ENCODE measurements around the gene GPD1.
A peak's percentile ranks its signal among the peaks of the same experiment; 100 is the strongest.

The GPD1 gene

DNA sequence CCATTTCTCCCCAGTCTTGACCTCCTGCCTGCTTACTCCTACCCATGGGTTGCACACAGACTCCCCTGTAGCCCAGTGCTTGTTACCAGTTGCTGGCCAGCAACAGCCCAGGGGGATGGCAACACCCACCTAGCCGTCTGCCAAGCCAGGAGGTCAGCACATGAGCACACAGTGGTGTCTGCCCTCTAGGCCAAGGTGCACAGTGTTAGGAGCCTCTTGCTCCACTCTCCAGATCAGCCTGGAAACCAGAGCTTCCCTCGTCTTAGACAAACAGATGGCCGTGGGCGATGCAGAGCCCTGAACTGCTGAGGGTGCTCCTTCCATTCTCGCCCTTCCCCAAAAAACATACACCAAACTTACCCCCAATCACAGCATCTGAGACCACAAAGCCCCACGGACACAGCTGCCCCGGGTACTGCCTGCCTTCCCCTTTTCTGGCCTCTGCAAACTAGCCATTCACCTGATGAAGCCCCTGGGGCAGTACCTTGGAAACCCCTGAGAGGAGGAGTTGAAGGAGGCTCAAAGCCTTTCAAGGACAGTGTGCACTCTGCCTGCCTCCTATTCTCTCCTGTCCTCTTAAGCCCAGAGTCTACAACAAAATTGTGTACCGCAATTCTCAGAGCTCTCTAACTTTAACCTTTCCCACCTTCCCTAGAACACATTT lies 1.0 kb upstream of the GPD1 start:
- DNase-seq, result no peak

DNA sequence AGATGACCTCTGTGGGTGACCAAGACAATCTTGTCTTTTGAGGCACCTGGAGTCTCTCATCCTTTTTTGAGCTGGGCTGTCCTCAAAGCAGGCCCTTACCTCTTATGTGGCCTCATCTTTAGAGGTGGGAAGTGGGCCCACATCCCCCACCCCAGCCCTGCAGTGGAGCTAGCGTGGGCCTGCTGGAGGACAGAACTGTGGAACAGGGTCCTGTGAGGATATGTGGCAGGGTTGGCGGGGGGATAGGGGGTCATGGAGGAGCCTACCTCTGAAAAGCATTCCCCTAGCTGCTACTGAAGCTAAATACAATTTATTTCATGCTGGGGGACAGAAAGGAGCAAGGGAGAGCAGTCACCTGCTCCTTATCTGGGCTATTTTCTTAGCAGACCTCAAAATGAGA lies 457 bp upstream of the GPD1 start:
- no peak for DNase-seq

DNA sequence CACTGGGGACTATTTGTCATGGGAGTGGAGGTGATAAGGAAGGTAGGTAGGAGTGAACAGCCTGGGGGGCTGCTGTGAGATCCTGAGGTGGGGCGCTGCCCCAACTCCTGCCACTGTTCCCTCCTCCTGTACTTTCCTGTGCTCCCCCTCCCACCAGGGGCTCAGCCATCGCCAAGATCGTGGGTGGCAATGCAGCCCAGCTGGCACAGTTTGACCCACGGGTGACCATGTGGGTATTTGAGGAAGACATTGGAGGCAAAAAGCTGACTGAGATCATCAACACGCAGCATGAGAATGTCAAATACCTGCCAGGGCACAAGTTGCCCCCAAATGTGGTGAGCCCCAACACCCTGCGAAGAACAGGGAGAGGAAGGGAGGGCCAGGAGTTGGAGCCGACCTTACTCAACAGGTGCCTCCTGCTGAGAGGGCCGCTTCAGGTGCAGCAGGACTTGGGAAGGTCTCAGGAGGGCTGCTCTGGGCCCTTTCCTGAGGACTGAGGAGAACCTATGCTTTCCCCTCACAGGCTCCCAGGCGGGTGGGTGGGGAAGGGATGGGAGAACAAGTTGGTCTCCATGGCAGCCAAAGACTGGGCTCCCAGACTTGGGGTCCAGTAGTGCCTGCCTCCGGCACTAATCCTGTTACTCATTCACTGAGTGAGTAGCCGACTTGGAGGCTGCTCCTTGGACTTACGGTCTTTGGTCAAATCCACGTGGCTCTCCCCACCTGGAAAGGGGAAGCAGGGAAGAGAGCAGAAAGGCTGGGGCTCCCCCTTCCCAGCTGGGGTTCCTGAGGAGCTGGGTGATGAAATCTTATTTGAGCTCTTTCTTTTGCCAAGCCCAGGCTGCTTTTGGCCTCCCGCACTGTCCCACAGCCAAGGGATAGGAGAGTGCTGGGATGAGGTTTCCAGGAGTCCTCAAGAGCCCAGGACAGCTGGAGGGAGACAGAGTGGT lies 884 bp downstream of the GPD1 start:
- DNase-seq, result no peak

DNA sequence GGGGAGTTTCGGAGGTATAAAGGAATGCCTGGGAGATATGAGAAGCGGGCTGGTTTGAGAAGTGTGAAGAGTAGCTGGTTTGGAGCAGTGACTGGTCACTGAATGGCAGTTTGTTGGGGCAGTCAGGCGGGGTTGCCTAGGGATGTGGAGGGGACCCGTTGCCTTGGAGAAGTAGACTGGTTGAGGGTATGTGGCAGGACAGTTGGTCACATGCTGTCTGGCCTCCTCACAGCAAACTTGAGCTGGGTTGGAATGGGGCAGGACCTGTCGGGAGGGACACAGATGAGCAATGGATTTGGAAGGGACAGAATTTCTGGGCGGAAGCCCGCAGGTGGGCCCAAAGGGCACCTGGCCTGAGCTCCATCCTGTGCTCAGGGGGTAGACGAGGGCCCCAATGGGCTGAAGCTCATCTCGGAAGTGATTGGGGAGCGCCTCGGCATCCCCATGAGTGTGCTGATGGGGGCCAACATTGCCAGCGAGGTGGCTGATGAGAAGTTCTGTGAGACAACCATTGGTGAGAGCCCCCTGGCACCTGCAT lies 2.2 kb downstream of the GPD1 start:
- no peak for DNase-seq

DNA sequence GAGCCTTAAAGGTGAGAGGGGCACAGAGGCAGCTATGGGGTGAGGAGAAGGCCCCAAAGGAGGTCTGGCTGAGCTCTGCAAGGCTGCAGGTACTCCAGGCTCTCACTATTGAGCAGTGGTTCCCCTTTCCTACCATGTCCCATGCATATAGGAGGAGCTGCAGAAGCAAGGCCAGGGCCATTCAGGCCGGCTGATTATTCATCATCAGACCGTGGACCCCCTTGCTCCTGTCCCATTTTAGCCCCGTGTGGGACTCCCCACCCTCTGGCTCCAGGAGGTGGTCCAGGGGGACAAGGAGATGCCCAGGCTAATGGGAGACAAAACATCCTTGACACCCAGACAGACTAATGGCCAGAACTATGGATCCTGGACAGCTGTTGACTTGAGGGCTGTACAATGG lies 3.1 kb downstream of the GPD1 start:
- DNase-seq, result no peak

DNA sequence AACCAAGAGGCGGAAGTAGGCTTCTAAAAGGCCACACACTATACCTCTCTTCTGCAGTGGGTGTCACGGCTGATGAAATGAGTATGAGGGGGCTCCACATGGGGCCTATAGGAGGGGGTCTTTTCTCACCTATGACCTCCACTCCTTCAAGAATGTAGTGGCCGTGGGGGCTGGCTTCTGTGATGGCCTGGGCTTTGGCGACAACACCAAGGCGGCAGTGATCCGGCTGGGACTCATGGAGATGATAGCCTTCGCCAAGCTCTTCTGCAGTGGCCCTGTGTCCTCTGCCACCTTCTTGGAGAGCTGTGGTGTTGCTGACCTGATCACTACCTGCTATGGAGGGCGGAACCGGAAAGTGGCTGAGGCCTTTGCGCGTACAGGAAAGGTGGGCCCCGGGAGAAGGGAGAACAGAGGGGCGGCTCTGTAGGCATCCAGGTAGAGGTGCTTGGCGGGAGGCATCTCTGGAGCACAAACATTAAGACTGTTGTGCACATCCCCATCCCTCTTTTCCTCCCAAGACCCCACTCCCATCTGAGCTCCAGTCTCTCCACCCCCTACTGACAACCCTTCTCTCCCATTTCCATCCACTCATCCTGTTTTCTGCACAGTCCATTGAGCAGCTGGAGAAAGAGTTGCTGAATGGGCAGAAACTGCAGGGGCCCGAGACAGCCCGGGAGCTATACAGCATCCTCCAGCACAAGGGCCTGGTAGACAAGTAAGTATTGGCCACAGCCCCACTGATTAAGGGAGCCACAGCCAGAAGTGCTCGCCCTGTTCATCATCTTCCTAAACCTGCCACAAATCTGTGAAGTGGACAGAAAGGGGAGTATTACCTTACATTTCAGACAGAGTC lies 3.8 kb downstream of the GPD1 start:
- no peak for DNase-seq

DNA sequence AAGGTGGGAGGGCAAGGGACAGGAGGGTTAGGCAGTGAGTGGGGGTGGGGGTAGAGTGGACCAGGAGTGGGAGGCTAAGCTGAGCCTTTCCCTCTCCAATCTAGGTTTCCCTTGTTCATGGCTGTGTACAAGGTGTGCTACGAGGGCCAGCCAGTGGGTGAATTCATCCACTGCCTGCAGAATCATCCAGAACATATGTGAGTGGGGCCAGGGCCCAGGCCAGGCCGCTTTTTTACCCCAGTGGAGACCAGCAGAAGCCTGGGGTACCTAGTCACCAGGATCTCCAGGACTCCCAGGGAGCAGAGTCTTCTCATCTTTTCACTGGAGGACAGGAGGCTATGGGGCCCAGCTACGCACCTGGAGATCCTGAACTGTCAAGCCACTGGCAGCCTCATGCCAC lies 5.5 kb downstream of the GPD1 start:
- DNase-seq, result no peak

DNA sequence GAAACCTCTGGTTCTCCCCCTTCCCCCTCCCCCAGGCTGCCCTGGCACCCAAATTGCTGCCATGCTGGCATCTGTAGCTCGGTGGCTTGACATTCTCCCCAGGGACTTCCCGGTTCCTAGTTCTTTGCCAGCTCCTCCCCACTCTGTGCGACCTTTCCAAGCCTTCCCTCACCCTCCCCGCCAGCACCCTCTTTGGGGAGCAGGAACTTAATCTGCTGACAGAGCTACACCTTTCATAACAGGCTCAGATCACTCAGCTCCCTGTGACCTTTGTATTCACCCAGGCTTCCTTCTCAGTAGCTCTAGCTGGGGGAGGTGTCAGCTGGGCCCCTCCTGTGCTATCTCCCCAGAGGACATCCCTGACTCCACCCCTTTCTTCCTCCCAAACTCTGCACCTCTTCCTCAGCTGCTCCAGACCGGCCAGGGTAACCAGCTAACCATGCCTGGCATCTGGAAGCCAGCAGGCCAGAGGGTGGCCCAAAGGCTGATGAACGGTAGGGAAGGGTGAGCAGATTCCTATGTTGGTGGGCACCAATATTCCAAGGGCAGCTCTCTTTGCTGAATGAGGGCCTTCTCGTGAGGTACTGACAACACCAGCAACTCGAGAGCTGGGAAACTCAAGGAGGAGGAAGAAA lies 6.4 kb downstream of the GPD1 start:
- no peak for DNase-seq

DNA sequence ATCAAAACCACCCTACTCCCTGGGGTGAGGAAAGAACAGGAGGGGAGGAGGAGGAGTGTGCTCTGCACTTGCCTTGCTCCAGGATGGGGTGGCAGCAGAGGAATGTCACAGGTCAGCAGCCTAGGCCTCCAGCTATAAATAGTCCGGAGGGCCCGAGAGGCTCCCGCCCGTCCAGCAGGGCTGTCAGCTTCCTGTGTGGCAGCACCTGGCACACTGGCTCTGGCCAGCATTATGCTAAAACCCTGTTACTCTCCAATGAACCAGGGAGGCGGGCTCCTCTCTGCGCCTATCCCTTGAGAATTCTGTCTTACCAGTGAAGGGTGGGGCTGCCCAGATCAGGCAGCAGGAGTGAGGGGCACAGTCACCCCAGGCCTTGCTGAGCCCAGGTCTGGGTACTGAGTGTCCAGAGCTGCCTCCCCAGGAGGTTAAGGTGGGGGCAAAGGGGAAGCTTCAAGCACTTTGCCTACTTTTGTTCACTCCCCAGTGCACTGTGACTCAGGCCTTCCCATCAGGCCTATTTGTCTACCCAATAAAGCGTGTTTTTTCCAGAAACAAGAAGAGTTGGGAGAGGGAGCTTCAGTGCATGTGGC lies 7.0 kb downstream of the GPD1 start:
- no peak for DNase-seq

DNA sequence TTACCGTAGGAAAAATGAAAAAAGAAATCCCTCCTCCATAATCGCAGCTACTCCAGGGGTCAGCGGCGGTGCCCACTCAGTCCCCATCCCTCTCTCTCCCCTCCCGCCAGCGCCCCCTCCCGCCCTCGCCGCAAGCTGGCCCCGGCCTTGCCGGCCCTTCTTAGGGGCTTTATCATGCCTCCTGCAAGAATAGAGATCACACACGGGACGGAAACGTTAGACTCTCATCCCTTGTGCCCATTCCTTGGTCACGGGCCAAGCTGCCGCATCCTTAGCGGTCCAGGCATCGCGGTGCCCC lies 7.5 kb downstream of the GPD1 start:
- no peak for DNase-seq

DNA sequence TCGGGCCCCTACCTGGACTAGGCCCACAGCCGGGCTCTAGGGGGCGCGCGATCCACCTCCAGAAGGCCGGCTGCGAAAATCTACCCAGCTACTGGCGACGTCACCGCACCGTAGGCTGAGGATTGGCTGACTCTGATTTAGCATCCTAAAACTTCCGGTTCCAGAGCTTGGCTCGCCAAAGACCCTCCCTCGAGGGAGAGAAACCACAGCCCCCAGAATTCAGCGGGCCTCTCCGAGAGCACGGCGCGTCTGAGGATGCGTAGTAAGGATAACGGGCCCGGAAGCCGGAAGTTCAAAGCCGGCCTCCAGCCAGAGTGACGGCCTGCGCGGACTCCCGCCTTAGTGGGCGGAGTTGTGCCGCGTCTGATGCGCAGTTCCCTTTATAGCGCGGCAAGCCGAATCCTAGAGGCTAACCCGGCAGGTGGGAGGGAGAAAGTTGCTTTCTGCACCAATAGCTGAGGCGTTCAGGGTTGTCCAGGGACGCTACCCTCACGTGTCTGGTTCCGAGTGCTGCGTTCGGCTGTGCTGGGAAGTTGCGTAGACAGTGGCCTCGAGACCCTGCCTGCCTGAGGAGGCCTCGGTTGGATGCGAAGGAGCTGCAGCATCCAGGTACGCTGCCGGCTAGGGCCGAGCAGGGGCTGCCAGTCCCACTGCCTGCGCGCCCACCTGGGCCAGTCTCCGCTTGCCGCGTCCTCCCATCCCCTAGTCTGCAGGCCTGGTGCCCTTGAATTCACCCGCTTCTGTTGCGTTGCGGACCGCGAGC lies 8.1 kb downstream of the GPD1 start, which contains the start of gene COX14:
Gene COX14 (plus strand): TSS at position 544 of the 763 bp plus-strand sequence. CDS start 7,808 bp downstream, outside the sequence.
- DNase-seq, result peak; percentile 98

DNA sequence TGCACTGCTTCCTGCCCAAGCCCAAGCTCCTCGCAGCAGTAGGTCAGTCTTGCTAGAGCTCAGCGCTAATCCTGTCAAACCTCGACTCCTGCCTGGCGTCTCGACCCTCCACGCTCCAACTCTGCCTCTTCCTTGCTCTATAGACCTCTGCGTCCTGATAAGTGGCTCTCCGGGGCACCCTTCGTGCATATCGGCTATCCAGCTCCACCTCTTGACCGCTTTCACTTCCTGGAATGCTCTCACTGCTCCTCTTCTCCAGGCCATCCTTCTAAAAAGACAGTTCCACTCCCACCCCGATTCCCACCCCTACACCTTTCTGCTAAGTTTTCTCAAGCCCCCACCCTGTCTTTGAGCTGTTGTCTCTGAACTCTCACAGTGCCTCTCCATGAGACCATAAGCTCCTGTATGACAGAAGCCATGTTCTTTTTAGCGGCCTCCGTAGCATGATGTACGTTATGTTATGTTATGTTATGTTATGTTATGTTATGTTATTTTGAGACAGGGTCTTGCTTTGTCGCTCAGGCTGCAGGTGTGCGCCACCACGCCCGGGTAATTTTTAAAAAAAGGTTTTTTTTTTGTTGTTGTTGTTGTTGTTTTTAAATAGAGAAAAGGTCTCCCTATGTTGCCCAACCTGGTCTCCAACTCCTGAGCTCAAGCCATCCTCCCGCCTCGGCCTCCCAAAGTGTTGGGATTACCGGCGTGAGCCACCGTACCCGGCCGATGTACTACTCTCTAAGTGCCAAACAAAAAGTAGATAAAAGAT lies 8.8 kb downstream of the GPD1 start:
- no peak for DNase-seq

DNA sequence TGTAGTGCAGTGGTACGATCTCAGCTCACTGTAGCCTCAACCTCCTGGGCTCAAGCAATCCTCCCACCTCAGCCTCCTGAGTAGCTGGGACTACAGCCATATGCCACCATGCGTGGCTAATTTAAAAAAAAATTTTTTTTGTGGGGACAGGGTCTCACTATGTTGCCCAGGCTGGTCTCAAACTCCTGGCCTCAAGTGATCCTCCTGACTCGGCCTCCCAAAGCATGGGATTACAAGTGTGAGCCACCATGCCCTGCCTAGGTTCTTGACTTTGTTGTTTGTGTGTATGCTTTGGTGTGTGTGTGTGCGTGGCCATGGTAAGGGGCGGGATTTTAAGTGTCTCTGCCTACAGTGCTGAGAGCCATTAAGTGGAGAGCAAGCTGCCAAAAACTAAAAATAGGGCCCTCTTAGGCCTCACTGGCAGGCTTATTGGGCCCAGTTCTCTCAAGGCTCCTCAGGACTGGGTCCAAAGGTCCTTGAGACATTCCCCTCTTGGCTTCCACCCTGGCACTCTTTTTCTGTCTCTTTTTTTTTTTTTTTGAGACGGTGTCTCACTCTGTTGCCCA lies 13.3 kb downstream of the GPD1 start:
- DNase-seq, result no peak

DNA sequence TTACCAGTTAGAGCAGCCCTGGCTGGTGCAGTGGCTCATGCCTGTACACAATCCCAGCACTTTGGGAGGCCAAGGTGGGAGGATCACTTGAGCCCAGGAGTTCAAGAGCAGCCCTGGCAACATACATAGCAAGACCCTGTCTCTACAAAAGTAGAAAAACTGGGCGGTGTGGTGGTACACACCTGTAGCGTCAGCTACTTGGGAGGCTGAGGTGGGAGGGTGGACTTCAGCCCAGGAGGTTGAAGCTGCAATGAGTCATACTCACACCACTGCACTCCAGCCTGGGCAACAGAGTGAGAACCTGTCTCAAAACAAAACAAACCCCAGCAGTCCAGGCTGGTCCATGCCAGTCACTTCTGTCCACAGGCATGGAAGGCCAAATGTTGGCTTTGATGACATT lies 15.6 kb downstream of the GPD1 start:
- no peak for DNase-seq

DNA sequence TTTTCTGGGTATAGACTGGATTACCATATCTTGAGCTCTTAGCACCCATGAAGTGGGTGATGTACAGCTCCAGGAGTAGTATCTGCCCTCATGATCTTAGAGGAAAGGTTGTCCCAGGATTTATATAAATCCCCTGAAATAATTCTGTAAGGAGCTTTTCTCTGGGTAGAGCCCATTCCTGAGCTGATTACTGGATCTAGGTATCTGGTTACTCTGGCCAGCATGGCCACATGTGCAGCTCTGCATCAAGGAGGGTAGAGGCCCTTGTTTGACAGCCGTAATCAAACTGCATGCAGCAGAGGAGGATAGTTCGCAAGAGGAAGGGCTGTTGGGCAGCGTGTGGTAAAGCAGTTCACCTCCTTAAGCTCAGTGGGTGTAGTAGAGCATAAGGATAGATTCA lies 16.7 kb downstream of the GPD1 start:
- DNase-seq, result no peak

DNA sequence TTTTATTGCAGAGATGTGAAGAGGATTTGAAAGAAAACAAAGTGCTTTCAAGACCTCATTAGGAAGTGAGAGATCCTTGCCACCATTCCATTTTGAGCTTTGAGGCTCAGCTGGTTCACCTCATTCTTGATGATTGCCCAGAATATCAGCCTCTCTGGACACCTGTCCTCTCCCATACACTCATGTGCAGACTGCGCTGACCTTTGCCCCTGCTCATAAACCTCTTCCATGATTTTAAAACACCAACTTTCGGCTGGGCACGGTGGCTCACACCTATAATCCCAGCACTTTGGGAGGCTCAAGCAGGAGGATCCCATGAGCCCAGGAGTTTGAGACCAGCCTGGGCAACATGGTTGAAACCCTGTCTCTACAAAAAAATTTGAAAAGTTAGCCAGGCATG lies 17.1 kb downstream of the GPD1 start:
- DNase-seq, result no peak

DNA sequence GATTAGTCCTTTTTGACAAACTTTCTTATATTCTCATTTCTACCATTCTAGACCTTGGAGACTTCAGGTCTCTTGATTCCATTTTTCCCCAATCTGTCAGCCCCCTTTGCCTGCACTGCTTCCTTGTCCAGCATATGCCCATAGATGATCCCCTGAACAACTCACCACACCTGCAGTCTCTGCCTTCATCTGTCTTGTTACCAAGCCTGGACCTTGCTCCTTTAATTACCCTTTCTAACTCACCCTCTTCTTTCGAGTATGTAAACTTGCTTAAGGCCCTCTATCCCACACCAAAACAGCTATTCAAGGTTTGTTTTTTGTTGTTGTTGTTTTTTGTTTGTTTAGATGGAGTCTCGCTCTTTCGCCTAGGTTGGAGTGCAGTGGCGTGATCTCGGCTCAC lies 17.8 kb downstream of the GPD1 start:
- no peak for DNase-seq

DNA sequence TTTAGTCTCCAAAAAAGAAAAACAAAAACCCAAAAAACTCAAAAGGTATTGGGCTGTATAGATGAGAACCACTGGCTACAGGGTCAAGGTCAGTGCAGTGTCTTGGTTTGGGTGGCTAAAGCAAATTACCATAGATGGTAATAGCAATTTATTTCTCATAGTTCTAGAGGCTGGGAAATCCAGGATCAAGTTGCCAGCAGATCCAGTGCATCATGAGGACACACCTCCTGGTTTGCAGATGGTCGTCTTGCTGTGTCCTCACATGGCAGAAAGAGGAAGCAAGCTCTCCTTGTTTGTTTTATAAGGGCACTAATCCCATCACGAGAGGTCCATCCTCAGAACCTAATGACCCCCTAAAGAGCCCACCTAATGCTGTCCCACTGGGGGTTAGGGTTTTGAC lies 19.4 kb downstream of the GPD1 start:
- no peak for DNase-seq

DNA sequence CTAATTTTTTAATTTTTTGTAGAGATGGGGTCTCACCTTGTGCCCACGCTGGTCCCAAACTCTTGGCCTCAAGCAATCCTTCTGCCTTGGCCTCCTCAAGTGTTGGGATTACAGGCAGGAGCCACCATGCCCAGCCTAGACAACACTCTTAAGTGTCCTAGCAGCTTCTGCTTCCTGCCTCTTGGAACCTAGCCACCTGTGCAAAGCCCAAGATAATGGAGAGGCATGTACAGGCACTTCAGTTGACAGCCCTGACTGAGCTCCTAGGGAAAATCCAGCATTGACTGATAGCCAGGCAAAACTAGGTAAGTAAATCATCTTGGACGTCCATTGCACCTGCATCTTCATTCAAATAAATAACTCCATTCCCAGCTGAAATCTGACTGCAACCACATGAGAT lies 23.7 kb downstream of the GPD1 start:
- DNase-seq, result no peak

DNA sequence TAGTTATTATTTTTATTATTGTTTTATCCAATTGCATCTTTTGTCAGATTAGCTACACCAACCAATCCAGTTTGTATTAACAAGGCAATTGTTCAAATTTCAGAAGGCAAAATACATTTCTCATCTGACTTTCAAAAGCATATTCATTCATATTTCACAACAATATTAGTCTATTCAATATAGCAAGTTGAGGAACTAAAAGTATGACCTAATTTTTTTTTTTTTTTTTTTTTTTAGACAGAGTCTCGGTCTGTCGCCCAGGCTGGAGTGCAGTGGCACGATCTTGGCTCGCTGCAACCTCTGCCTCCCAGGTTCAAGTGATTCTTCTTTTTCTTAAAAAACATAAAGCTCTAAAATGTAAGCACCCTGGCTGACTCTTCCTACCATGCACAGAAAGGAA lies 25.5 kb downstream of the GPD1 start:
- DNase-seq, result no peak
